Kidney (tissue), 14 donors: ENCODE measurements around the gene FAM89B. TPM values are rescaled to one million over a fixed set of nuclear protein-coding genes. Genes with fewer than 3 reads are reported as not detected.

ENCODE experiments used
- DNase-seq, 5 donors: peaks; one replicate each; pipeline ENCODE4 v3.0.0-alpha.2; 2013 to 2020
- FAIRE-seq: peaks from 2 replicates; lab custom pipeline; 2012; peaks lifted over from hg19 to GRCh38; lab: Jason Lieb, UNC
- H3K27ac ChIP-seq, 2 donors: one replicate each; pipeline ENCODE4 v1.7.0; 2013; ENCODE audit warnings: low read depth in 2 of 2, low read length in 2 of 2, inconsistent platforms in 1 of 2
- H3K27me3 ChIP-seq: one replicate; pipeline ENCODE4 v1.7.1; 2013; ENCODE audit warnings: low read length, inconsistent platforms; ENCODE audit not compliant: control insufficient read depth, insufficient read depth
- H3K36me3 ChIP-seq, 3 donors: one replicate each; pipeline versions ENCODE4 v1.7.0 to v1.7.1; 2013; ENCODE audit warnings: low read length in 3 of 3, control low read depth in 1 of 3, inconsistent platforms in 1 of 3; ENCODE audit not compliant: insufficient read depth in 3 of 3, control insufficient read depth in 2 of 3
- H3K4me1 ChIP-seq, 3 donors: one replicate each; pipeline versions ENCODE4 v1.7.0 to v1.7.1; 2013; ENCODE audit warnings: low read length in 3 of 3, inconsistent platforms in 1 of 3, low read depth in 1 of 3; ENCODE audit not compliant: control insufficient read depth in 2 of 3, insufficient read depth in 2 of 3
- H3K4me3 ChIP-seq, 3 donors: one replicate each; pipeline versions ENCODE4 v1.7.0 to v1.8.1; 2013; ENCODE audit warnings: low read length in 3 of 3, control low read depth in 1 of 3, inconsistent platforms in 1 of 3
- H3K9ac ChIP-seq, 3 donors: one replicate each; pipeline versions ENCODE4 v1.7.0 to v1.7.1; 2013; ENCODE audit warnings: low read length in 3 of 3, control low read depth in 1 of 3, inconsistent platforms in 1 of 3
- H3K9me3 ChIP-seq, 3 donors: one replicate each; pipeline versions ENCODE4 v1.7.0 to v1.7.1; 2013; ENCODE audit warnings: low read length in 3 of 3, control low read depth in 1 of 3, inconsistent platforms in 1 of 3; ENCODE audit not compliant: control insufficient read depth in 2 of 3, insufficient read depth in 1 of 3
- CTCF ChIP-seq: IDR thresholded peaks from 3 replicates; pipeline ENCODE4 v1.5.1; 2012; ENCODE audit warnings: mild to moderate bottlenecking, moderate library complexity, borderline replicate concordance; ENCODE audit not compliant: insufficient read depth; ENCODE audit errors: extremely low read depth
- intact Hi-C: fragments of 100-400 bp; cut with DNase I; formaldehyde crosslinking; loops from one replicate; pipeline ENCODE4 v1.11.1; 2022
- polyA plus RNA-seq: library from polyadenylated mRNA; stranded (reverse); fragments of 350-450 nt; fragmentation: Illumina TruSeq; extraction: RNeasy Lipid Tissue Mini Kit (QIAGEN cat#74804); gene quantifications from one replicate; pipeline ENCODE4 v1.2.3, GENCODE V29; 2014; ENCODE audit warnings: low read depth, low replicate concordance; ENCODE audit not compliant: insufficient read depth
- total RNA-seq: library from RNA; stranded (reverse); fragmentation: NEBNext Ultra II Directional; extraction: Animal tissue kit (Norgen Biotek cat#: 25700); gene quantifications from one replicate; pipeline ENCODE4 v1.2.1, GENCODE V29; 2021
- donor health status: control.
- donor health status: control.
- donor health status: control.
- donor health status: control.
- donor health status: control.
- donor health status: DM: yes; HTN: yes; CAD: no.
- donor health status: Normal renal cell carcinoma (clear cell type).

The FAM89B gene
- total and polyA plus RNA-seq, 2 donors from 2014 or later = 33.5 to 36.7 TPM

- DNase-seq = peak in 2 of 5 donors; percentile 66 to 83
- no peak for FAIRE-seq
- intact Hi-C loops = no loop called here
- Histone ChIP-seq H3K4me3 (no peak overlapping the region), H3K36me3 (peaks cover 0 to 15% (median 2%) of the 10 kb centered on the region in 3 donors), H3K4me1 (peaks cover 0 to 16% (median 6%) of the 10 kb centered on the region in 3 donors), H3K9ac (no peak overlapping the region), H3K9me3 (no peaks in the 10 kb centered on the region), H3K27me3 (no peaks in the 10 kb centered on the region), H3K27ac (no peak overlapping the region)
- TF ChIP-seq CTCF = no peak
These were observed 34.0 kb upstream of the FAM89B start for GRCh38 chr11:65538232-65538914.

- intact Hi-C loops = no loop called here
- Histone ChIP-seq H3K4me3 (peak overlapping the region in 1 of 3 donors; percentile 74), H3K27ac (peak overlapping the region; percentile 94), H3K4me1 (peaks cover 0 to 16% (median 6%) of the 10 kb centered on the region in 3 donors), H3K36me3 (peaks cover 0 to 15% (median 2%) of the 10 kb centered on the region in 3 donors), H3K9ac (no peak overlapping the region), H3K9me3 (no peaks in the 10 kb centered on the region), H3K27me3 (no peaks in the 10 kb centered on the region)
- peak in 2 of 5 donors; percentile 76 to 83 for DNase-seq
- no peak for TF ChIP-seq CTCF
- no peak for FAIRE-seq
These were observed 33.2 kb upstream of the FAM89B start for GRCh38 chr11:65538915-65539743.

GRCh38 chr11:65539744-65540289 lies 32.5 kb upstream of the FAM89B start:
- no peak for TF ChIP-seq CTCF
- intact Hi-C loops = no loop called here
- DNase-seq (peak in 2 of 5 donors; percentile 62 to 95), FAIRE-seq (no peak)
- Histone ChIP-seq H3K36me3 (peaks cover 0 to 15% (median 2%) of the 10 kb centered on the region in 3 donors), H3K9me3 (no peaks in the 10 kb centered on the region), H3K4me1 (peaks cover 0 to 16% (median 6%) of the 10 kb centered on the region in 3 donors), H3K27ac (peak overlapping the region; percentile 94), H3K4me3 (peak overlapping the region; percentile 52 to 74 (median 65)), H3K27me3 (no peaks in the 10 kb centered on the region), H3K9ac (peak overlapping the region in 1 of 3 donors; percentile 51)
